NCI-H2227 (cell line): ENCODE measurements around the gene THG1L.
"Not testable (repeated sequence)": the region's sequence is repeated elsewhere in the genome, so short reads cannot be mapped to it uniquely, and the experiment has no call there.

Source experiments
- DNase-seq: peaks from one replicate; lab custom pipeline; 2025; ENCODE audit not compliant: unreplicated experiment; lab: John Stamatoyannopoulos, UW

Gene THG1L

DNA sequence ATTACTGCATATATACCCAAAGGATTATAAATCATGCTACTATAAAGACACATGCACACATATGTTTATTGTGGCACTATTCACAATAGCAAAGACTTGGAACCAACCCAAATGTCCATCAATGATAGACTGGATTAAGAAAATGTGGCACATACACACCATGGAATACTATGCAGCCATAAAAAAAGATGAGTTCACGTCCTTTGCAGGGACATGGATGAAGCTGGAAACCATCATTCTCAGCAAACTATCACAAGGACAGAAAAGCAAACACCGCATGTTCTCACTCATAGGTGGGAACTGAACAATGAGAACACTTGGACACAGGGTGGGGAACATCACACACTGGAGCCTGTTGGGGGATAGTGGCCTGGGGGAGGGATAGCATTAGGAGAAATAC, 4.6 kb upstream of the THG1L start:
- DNase-seq: not testable (repeated sequence)

GRCh38 chr5:157727858-157728257, 3.4 kb upstream of the THG1L start:
- DNase-seq: not testable (repeated sequence)

- no peak for DNase-seq
Observed at GRCh38 chr5:157729858-157730257, 1.4 kb upstream of the THG1L start.

- no peak for DNase-seq
Observed at GRCh38 chr5:157730900-157731271, 334 bp upstream of the THG1L start.

- DNase-seq: no peak
Observed at GRCh38 chr5:157732130-157732514, 902 bp downstream of the THG1L start.

DNA sequence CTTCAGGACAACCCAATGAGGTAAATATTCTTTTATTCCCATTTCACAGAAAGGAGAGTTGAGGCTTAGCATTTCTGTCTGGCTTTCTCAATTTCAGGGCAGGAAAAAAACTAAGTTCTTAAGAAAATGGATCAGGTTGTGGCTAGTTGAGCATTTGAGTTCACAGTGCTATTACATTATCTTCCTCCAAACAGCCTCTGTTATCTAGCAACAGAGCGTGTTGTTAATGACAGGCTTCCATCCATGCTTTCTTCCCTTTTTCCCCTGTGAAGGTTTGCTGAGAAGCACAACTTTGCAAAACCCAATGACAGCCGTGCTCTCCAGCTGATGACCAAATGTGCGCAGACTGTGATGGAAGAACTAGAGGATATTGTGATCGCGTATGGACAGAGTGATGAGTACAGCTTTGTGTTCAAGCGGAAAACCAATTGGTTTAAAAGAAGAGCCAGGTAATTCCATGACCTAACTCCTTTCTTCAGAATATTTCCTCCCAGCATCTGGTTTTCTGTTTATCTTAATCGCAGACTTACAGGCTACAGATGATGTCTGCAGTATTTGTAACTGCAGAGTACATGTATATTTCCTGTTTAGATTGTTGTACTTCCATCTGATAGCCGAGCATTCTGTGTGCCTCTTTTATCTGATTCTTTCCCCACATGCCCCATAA, 1.5 kb downstream of the THG1L start:
- no peak for DNase-seq

DNA sequence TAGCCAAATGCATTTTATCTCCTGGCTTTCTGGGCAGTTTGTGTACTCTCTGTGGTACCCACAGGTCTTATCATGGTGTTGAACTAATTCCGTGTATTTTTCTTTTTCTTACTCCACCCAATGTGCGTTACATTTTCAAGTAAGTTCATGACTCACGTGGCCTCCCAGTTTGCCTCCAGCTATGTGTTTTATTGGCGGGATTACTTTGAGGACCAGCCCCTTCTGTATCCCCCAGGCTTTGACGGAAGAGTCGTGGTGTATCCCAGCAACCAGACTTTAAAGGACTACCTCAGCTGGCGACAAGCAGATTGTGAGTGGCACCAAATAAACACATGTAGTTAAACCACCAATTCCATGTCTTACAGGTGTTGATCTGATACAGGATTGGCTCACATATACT, 3.2 kb downstream of the THG1L start:
- no peak for DNase-seq

DNA sequence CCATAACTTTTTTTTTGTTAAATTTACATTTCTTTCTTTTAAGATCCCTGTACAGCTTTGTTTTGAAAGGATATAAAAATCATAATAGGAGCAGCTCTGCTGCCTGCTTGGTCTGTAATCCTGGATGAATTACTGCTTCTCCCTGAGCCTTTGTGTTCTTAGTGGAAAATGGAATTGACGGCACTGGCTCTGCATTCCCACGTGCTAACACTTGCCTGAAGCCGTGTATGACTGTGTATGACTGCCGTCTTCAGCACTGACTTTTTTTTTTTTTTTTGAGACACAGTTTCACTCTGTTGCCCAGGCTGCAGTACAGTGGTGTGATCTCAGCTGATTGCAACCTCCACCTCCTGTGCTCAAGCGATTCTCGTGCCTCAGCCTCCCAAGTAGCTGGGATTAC, 4.8 kb downstream of the THG1L start:
- DNase-seq: no peak

DNA sequence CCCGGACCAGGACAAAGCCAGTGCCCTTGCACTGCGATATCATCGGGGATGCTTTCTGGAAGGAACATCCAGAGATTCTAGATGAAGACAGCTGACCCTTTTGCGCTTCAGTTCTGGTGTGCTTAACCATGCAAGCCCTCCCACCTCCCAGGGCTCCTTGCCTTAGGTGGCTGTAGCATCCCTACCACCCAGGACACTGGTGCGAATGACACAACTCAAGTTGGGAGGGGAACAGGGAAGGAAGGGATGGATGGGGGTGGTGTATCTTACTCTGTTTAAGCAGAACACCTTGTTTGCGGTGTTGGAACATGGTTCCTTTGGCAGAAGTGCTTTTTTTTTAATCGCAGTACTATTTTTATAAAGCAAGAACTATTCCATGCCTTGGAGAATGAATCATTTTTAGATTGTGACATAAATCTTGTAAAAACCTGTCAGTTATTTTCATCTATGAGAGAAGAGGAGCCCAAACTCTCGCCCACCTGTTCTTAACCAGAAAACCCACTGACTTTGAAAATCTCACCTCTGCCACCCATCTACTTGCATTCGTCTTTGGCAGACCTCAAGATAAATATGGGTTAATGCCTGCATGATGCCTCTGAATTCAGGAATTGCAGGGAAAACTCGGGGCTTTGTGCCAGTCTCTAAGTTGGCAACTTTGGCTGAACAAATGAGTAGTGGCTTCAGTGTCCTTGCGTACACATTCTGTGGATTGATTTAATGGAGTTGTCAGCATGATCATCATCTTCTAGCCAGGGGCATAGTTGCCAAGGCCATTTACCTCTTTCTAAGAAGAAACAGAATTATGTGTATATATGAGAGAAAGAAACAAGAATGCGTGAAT, 8.4 kb downstream of the THG1L start:
- no peak for DNase-seq

DNA sequence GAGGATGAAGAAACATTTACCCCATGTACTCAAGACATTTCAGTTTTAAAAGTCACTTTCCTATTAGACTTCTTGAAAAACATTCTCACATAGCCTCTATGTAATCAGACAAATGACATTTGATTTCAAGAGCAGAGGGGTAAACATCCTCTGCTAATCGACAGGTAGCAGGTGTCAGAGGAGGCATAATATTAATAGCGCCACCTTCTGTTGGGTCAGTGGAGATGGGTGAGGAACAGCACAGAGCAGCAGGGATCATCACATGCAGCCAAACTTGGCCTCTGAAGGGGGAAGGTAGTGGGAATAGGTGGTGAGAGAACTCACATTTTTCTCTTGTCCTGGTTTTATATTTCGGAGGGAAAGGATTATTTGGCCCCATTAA, 9.0 kb downstream of the THG1L start:
- no peak for DNase-seq

- no peak for DNase-seq
Observed at GRCh38 chr5:157741131-157741530, 9.9 kb downstream of the THG1L start.

DNA sequence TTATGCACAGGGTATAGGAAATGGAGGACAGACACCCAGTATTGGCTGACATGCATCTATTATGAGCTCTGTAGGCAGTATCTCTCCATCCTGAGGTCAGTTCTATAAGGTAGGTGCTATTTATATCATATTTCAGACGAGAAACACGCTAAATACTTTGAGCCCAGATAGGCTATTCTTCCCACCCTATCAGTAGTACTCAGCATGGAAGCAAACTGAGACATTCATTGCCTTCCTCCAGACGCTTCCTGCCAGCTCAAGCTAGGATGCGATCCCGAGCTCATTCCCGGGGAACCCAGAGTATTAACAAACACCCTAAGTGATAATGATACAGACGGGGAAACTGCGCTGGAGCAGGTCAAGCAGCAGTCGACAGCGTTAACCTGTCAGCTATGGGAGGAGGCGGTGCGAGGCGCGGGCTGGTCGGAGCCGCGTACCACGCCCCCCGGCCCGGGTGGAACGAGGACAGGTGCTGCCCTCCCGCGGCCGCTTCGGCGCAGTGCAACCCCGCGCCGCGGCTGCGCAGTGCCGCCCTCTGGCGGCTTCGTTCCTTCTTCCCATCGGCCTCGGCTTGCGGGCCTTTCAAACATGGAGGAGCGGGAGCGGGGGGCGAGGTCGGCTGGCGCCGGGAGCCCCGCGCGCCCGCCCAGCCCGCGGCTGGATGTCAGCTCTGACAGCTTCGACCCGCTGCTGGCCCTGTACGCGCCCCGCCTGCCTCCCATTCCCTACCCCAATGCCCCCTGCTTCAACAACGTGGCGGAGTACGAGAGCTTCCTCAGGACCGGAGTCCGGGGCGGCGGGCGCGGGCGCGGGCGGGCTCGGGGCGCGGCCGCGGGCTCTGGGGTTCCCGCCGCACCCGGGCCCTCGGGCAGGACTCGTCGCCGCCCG, 12.2 kb downstream of the THG1L start, which contains the start of gene LSM11:
LSM11 (plus strand) TSS at position 550 of the 888 bp plus-strand sequence; CDS start at position 589, 39 bp downstream.
- DNase-seq: peak; percentile 86

DNA sequence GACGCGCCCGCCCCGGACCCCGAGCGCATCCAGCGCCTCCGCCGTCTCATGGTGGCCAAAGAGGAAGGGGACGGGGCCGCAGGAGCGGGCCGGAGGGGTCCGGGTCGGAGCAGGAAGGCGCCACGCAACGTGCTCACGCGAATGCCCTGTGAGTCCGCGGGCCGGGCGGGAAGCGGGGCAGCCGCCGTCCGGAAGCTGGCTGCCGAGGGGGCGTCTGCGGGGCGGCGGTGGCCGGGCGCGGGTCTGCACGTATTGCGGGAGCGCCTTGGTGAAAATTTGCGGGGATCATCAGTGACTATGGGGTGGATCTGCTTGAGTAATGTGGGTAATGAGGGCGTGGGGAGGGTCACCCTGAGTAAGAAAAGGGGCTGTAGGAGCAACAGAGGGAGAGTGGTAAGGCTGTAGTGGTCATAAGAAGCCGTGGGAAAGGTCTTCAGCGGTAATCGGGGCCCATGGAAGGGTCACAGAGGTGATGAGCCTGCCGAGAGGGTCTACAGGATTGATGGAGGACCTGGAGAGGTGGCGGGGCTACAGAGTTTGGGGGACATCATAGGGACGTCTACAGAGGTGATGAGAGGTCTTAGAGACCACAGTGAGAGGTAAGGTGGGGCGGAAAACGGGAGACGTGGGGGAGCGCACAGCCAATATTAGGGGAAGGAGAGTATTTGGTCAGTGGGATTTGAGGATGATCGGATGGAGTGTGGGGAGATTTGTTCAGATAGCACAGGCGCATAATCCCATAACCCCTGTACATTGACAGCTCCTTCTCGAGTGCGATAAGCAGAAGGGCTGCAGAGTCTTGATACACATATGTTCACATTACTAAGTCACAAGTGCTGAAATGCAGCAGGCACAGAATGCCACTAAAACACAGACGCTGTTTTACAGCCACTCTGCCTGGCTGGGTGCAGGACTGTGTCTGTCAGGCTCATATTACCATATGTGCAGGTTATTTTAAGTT, 13.1 kb downstream of the THG1L start:
- peak; percentile 14 for DNase-seq

- DNase-seq: no peak
Observed at GRCh38 chr5:157745041-157745456, 13.8 kb downstream of the THG1L start.

DNA sequence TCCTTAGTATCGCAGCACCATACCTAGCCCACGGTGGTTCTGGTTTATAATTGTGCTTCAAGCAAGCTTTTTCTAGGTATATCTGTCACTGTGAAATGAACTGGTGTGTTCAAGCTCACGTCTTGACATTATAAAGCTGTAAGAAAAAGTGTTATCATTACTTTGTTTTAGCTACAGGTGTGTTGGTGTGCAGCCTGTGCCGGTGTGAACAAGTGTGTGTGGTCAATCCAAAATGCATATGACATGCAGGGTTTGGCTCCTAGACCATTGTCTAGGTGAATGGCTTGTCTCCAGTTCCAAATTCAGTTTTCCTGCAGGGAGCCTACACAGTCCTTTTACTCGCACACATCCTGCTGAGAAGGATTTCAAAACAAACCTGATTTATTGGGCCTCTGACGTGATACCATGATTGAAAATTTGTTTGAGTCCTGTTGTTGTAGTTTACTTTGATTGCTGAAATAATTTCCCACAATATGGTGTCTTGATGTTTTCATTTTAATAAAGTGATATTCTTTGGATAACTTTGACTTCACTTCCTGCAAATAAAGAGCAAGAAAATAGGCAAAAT, 16.0 kb downstream of the THG1L start:
- no peak for DNase-seq

- DNase-seq: no peak
Observed at GRCh38 chr5:157747766-157748700, 16.8 kb downstream of the THG1L start.

- no peak for DNase-seq
Observed at GRCh38 chr5:157748760-157749461, 17.7 kb downstream of the THG1L start.

GRCh38 chr5:157749462-157749799, 18.2 kb downstream of the THG1L start:
- no peak for DNase-seq
